ENCODE results near the gene ARHGAP15.

DNA sequence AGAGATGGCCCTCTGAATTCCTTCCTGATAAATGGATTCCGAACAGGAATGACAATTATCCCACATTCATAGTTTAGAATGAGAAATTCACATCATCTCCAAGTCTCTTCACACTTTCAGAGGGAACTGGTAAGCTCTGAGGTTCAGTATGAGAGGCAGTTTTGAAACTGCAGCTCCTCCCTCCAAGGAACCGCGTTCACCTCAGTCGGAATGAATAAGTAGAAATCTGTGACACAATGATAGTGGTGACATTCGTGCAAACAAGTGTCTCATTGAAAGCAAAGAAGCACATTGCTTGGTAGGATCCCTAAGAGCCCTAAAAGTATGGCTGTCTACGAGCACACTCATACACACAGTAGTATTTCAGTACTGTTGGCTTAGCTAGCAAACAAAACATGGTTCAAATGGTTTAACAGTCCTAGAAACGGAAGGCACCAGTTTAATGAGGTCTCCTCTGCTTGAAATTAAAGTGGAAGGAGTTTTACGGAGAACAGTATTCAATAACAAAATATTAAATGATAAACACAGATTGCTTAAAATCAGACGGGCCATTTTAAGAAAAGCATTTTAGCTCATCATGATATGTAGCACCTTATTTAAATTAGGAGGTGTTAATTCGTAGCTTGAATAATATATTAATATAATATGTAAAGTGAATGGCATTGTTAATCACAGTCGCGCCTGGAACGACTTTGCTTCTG, 225.0 kb downstream of the ARHGAP15 start:
- TF ChIP-seq POLR2AphosphoS5 (IDR thresholded peaks at IDR 0.05) (no peak), POLR2A (IDR thresholded peaks at IDR 0.05) (no peak)

Measured in suprapubic skin (tissue), 4 donors.